Measurements from ENCODE around the gene ACP7.

The ACP7 gene

GRCh38 chr19:39038098-39038497 lies 46.1 kb upstream of the ACP7 start:
- TF ChIP-seq CTCF (IDR thresholded peaks at IDR 0.05; ENCODE audit: low read depth, low read length, poor library complexity, severe bottlenecking), result no peak
- H3K27me3 ChIP-seq (ENCODE audit: control insufficient read depth, low read length), result peaks cover 5% of the 10 kb centered on the region
- H4K20me1 ChIP-seq (ENCODE audit: control insufficient read depth, insufficient read depth, low read depth, low read length), result no peaks in the 10 kb centered on the region
- no peaks in the 10 kb centered on the region for H3K79me2 ChIP-seq (ENCODE audit: control insufficient read depth, low read length)
- H3K9me3 ChIP-seq (ENCODE audit: control insufficient read depth, insufficient read depth, low read length), result no peaks in the 10 kb centered on the region
- no peaks in the 10 kb centered on the region for H3K9me2 ChIP-seq (replicated peaks; ENCODE audit: control insufficient read depth, low read length)
- H3K4me2 ChIP-seq (ENCODE audit: low read length), result no peak overlapping the region
- no peaks in the 10 kb centered on the region for H3F3A ChIP-seq (ENCODE audit: control insufficient read depth, insufficient read depth)
- H3K4me3 ChIP-seq (ENCODE audit: low read length), result no peak overlapping the region
- H3K27ac ChIP-seq (ENCODE audit: low read depth, low read length), result no peak overlapping the region
- H3K4me1 ChIP-seq (ENCODE audit: control insufficient read depth, low read length), result no peaks in the 10 kb centered on the region
- H3K36me3 ChIP-seq (ENCODE audit: control insufficient read depth, low read length), result no peaks in the 10 kb centered on the region

GRCh38 chr19:39045506-39045905 lies 38.7 kb upstream of the ACP7 start:
- Histone ChIP-seq H3K4me3 (ENCODE audit: low read length) (no peak overlapping the region), H3K27ac (ENCODE audit: low read depth, low read length) (no peak overlapping the region), H3F3A (ENCODE audit: control insufficient read depth, insufficient read depth) (no peaks in the 10 kb centered on the region), H3K27me3 (ENCODE audit: control insufficient read depth, low read length) (no peaks in the 10 kb centered on the region), H3K9me3 (ENCODE audit: control insufficient read depth, insufficient read depth, low read length) (0 out of 2 replicates have a peak, but pooled peaks cover 5% of the 10 kb centered on the region), H3K79me2 (ENCODE audit: control insufficient read depth, low read length) (no peaks in the 10 kb centered on the region), H3K4me2 (ENCODE audit: low read length) (no peak overlapping the region), H4K20me1 (ENCODE audit: control insufficient read depth, insufficient read depth, low read depth, low read length) (no peaks in the 10 kb centered on the region), H3K36me3 (ENCODE audit: control insufficient read depth, low read length) (no peaks in the 10 kb centered on the region), H3K9me2 (replicated peaks; ENCODE audit: control insufficient read depth, low read length) (no peaks in the 10 kb centered on the region), H3K4me1 (ENCODE audit: control insufficient read depth, low read length) (peaks cover 8% of the 10 kb centered on the region)
- TF ChIP-seq CTCF (IDR thresholded peaks at IDR 0.05; ENCODE audit: low read depth, low read length, poor library complexity, severe bottlenecking) (no peak), EZH2phosphoT487 (IDR thresholded peaks at IDR 0.05; ENCODE audit: borderline replicate concordance, low read length) (no peak)

- Histone ChIP-seq H3K27ac (ENCODE audit: low read depth, low read length) (no peak overlapping the region), H3F3A (ENCODE audit: control insufficient read depth, insufficient read depth) (no peaks in the 10 kb centered on the region), H3K9me2 (replicated peaks; ENCODE audit: control insufficient read depth, low read length) (no peaks in the 10 kb centered on the region), H3K36me3 (ENCODE audit: control insufficient read depth, low read length) (no peaks in the 10 kb centered on the region), H3K79me2 (ENCODE audit: control insufficient read depth, low read length) (no peaks in the 10 kb centered on the region), H4K20me1 (ENCODE audit: control insufficient read depth, insufficient read depth, low read depth, low read length) (no peaks in the 10 kb centered on the region), H3K4me1 (ENCODE audit: control insufficient read depth, low read length) (peaks cover 8% of the 10 kb centered on the region), H3K27me3 (ENCODE audit: control insufficient read depth, low read length) (no peaks in the 10 kb centered on the region), H3K4me2 (ENCODE audit: low read length) (no peak overlapping the region; the same call in 1 of the 2 replicates), H3K9me3 (ENCODE audit: control insufficient read depth, insufficient read depth, low read length) (0 out of 2 replicates have a peak, but pooled peaks cover 5% of the 10 kb centered on the region), H3K4me3 (ENCODE audit: low read length) (no peak overlapping the region)
- TF ChIP-seq EZH2phosphoT487 (IDR thresholded peaks at IDR 0.05; ENCODE audit: borderline replicate concordance, low read length) (no peak), CTCF (IDR thresholded peaks at IDR 0.05; ENCODE audit: low read depth, low read length, poor library complexity, severe bottlenecking) (no peak)
These were observed 37.9 kb upstream of the ACP7 start for GRCh38 chr19:39046037-39046821.
